Sigmoid colon (tissue), 4 donors: ENCODE data around the gene BANK1.

Experiments used
- CTCF ChIP-seq, 4 experiments: fragments of 450-650 bp in 3 of 4; fragments of 200-600 bp in 1 of 4; IDR thresholded peaks; one replicate each; pipeline ENCODE4 v1.5.1; 2016 to 2019; ENCODE audit warnings: antibody characterized with exemption in 4 of 4, mild to moderate bottlenecking in 3 of 4, moderate library complexity in 2 of 4
- POLR2AphosphoS5 ChIP-seq, 4 donors: sonication (generic); formaldehyde crosslinking; IDR thresholded peaks; one replicate each; pipeline ENCODE4 v1.6.1; 2017; ENCODE audit warnings: antibody characterized with exemption in 4 of 4

- TF ChIP-seq POLR2AphosphoS5 (IDR thresholded peaks at IDR 0.05) (no peak), CTCF (IDR thresholded peaks at IDR 0.05) (no peak)
Observed at GRCh38 chr4:101784957-101785356, 5.6 kb upstream of the BANK1 start.
